GM03348 (cell line): ENCODE measurements around the gene STEAP2.
"Not testable (repeated sequence)": the region's sequence is repeated elsewhere in the genome, so short reads cannot be mapped to it uniquely, and the experiment has no call there.

Experiments used
- DNase-seq: peaks from one replicate; pipeline ENCODE4 v3.0.0; 2012; ENCODE audit warnings: low spot score

STEAP2 gene

GRCh38 chr7:90238022-90238421, 26.5 kb downstream of the STEAP2 start:
- no peak for DNase-seq

- no peak for DNase-seq
These were observed 27.0 kb downstream of the STEAP2 start for GRCh38 chr7:90238583-90238982.

- no peak for DNase-seq
These were observed 27.5 kb downstream of the STEAP2 start for GRCh38 chr7:90239050-90239449.

- no peak for DNase-seq
These were observed 28.2 kb downstream of the STEAP2 start for GRCh38 chr7:90239625-90240228.

- DNase-seq, result no peak
These were observed 31.0 kb downstream of the STEAP2 start for GRCh38 chr7:90242369-90243168.

GRCh38 chr7:90243556-90243955, 32.0 kb downstream of the STEAP2 start:
- DNase-seq, result no peak

- no peak for DNase-seq
These were observed 33.0 kb downstream of the STEAP2 start for GRCh38 chr7:90244565-90244908.

- peak; percentile 93 for DNase-seq
These were observed 33.6 kb downstream of the STEAP2 start, which contains the start of gene CFAP69 for GRCh38 chr7:90244909-90245851. Gene CFAP69 (plus strand): TSS chr7:90245174. CDS start chr7:90245425, 251 bp downstream.

GRCh38 chr7:90246171-90246570, 34.6 kb downstream of the STEAP2 start:
- DNase-seq, result peak; percentile 39

GRCh38 chr7:90248706-90249105, 37.2 kb downstream of the STEAP2 start:
- no peak for DNase-seq

GRCh38 chr7:90250601-90251303, 39.2 kb downstream of the STEAP2 start:
- DNase-seq, result peak; percentile 68

GRCh38 chr7:90251304-90251635, 39.7 kb downstream of the STEAP2 start:
- peak; percentile 25 for DNase-seq

- not testable (repeated sequence) for DNase-seq
These were observed 44.5 kb downstream of the STEAP2 start for GRCh38 chr7:90256011-90256410.

GRCh38 chr7:90256778-90257177, 45.2 kb downstream of the STEAP2 start:
- DNase-seq, result no peak

GRCh38 chr7:90261441-90261840, 49.9 kb downstream of the STEAP2 start:
- DNase-seq, result no peak

GRCh38 chr7:90262438-90262837, 50.9 kb downstream of the STEAP2 start:
- peak; percentile 67 for DNase-seq

- DNase-seq, result peak; percentile 51
These were observed 55.3 kb downstream of the STEAP2 start for GRCh38 chr7:90266808-90267207.

- DNase-seq, result no peak
These were observed 55.8 kb downstream of the STEAP2 start for GRCh38 chr7:90267263-90267858.

GRCh38 chr7:90269163-90269562, 57.6 kb downstream of the STEAP2 start:
- DNase-seq, result no peak

GRCh38 chr7:90270431-90271178, 59.1 kb downstream of the STEAP2 start:
- DNase-seq, result no peak

GRCh38 chr7:90271753-90272152, 60.2 kb downstream of the STEAP2 start:
- DNase-seq, result peak; percentile 55
